COLO829 (cell line): ENCODE results near the gene C1QBP.
"Not testable (repeated sequence)": the region's sequence is repeated elsewhere in the genome, so short reads cannot be mapped to it uniquely, and the experiment has no call there.

Experiments used
- DNase-seq: peaks from one replicate; pipeline ENCODE4 v3.0.0; 2012; ENCODE audit warnings: low spot score

The C1QBP gene

GRCh38 chr17:5431949-5432556, 6.9 kb downstream of the C1QBP start:
- no peak for DNase-seq

DNA sequence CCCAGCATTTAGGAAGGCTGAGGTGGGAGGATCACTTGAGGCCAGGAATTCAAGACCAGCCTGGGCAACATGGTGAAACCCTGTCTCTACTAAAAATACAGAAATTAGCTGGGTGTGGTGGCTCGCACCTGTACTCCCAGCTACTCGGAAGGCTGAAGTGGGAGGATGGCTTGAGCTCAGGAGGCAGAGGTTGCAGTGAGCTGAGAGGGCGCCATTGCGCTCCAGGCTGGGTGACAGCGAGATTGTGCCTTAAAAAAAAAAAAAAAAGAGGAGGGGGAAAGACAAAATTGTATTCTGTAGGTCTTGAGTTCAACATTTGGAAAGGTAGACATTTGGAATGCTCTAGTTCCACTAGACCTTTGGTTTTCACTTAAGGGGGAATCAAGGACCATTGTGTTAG, 7.7 kb downstream of the C1QBP start:
- not testable (repeated sequence) for DNase-seq

DNA sequence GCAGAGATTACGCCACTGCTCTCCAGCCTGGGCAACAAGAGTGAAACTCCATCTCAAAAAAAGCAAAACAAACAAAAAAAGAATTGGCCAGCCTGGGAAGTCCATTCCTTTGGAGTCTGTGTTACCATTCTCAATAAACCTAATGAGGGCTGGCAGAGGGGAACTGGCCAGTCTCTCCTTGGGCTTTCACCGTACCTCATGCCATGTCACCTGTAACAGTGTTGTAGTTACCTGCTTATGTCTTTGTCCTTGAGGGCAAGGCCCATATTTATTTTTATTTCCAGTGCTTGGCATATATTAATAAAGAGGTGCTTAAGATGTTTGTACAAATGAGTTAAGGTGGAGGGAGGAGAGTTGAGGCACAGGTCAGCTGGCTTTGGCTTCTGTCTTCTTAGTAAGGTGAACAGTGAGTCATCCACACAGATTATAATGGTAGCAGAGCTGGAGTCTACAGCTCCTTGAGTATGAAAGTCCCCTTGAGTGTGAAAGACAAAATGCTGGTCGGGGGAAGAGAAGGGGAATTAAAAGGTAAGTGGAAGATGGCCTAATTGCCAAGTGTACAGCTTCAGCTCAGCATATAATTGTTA, 8.4 kb downstream of the C1QBP start:
- DNase-seq = no peak

DNA sequence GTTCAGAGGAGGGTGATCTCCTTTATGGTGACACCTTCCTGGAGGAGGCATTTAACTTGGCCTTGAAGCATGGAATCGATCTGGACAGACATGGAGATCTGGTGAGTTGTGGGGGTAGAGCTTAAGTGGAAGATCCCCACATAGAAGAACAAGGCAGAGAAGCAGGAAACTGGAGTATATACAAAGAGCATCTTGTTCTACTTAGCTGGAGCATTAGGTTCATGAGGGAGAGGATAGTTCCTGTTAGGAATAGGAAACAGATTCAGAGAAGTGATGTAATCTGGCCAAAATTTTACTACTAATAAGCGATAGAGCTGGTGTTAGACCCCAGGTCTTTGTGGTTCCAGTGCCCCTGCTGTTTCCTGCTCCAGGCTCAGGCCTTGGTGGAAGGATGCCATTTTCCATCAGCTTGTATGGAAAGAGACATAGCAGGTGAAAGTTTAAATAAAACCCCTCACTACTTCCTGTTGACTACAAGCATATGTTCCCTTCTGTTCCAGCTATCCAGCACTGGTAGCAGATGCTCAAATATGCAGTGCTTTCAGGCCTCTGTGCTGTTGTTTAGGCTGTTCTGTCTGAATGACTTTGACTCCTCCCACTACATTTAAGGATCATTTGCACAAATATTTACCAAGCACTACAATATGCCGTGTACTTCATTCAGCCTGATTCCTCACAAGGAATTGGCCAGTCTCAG, 9.6 kb downstream of the C1QBP start:
- DNase-seq = peak; percentile 30

DNA sequence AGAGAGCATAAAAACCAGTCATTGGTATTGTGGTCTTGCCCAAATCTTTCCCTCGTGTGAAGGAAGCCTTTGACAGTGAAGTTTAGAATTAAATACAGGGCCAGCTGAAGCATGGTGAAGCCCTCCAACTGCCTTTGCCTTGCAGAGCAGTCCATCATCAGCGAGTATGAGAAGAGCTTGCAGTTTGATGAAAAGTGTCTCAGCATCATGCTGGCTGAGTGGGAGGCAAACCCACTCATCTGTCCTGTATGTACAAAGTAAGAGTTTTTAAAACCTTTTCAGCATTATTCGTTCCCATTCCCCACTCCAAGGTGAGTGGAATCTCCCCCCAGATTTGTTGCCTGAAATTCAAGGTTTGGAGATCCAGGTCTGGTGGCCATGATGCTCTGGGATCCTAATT, 13.1 kb downstream of the C1QBP start:
- no peak for DNase-seq

DNA sequence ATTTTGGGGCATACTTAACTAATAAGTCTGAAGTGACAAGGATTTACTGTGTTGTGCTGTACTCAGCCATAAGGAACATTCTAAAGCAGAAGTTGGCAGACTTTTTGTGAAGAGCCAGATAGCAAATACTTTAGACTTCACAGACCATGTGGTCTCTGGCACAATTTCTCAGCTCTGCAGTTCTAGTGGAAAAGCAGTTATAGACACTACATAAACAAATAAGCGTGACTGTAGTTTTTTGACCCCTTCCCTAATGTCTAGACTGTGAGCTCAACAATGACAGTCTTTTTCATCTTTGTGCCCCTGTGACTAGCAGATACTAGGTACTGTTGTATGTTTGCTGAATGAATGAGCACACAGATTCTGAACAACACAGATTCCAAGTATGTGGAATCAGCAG, 14.0 kb downstream of the C1QBP start:
- DNase-seq = no peak

DNA sequence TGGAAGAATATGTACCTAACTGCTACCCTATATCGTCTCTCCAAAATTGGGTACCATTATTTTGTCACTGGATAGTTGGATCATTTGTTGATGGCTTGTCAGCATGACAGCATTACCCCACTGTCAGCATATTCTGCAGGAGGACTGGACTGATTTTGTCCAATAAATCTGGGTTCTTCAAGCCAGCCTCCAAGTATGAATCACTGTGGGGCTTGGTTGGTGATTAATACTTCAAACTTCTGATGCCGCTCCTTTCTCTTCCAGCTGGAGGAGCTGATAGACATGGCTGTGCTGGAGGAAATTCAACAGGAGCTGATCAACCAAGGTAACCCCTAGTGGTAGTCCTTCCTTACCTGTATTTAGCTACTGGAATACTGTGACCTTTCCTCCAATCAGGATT, 16.4 kb downstream of the C1QBP start:
- DNase-seq = no peak

DNA sequence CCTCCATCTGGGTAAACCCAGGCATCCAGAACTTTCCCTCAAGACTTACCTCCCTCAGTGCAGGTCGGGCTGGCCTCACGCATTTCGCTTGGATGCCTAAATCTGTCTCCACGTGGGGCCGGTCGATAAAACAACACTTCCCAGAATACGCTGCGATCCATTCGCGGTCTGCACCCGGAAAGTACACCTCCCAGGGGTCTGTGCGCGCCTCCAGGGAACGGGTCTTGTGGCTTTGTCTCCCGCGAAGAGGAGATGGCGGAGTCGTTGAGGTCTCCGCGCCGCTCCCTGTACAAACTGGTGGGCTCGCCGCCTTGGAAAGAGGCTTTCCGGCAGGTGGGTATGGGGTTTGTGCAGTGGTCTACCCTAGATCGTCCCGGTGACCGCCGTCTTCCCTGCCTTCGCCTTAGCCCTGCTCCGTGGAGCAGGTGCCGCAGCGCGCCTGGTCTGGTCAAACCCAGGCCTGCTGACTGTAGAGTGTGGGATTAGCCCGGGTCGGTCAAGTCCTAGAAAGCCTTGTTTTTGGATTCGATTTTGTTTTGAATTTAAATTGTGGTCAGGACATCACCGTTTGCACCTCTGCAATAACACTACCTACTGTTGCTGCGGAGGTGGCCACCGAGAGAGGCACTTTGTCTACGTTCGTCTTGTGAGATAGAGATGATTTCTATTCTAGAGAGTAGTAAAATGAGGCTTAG, 18.8 kb downstream of the C1QBP start, which contains the start of gene RPAIN:
Gene RPAIN (plus strand): TSS at position 224 of the 695 bp plus-strand sequence. CDS start 29 bp downstream, at position 253.
- peak; percentile 83 for DNase-seq

DNA sequence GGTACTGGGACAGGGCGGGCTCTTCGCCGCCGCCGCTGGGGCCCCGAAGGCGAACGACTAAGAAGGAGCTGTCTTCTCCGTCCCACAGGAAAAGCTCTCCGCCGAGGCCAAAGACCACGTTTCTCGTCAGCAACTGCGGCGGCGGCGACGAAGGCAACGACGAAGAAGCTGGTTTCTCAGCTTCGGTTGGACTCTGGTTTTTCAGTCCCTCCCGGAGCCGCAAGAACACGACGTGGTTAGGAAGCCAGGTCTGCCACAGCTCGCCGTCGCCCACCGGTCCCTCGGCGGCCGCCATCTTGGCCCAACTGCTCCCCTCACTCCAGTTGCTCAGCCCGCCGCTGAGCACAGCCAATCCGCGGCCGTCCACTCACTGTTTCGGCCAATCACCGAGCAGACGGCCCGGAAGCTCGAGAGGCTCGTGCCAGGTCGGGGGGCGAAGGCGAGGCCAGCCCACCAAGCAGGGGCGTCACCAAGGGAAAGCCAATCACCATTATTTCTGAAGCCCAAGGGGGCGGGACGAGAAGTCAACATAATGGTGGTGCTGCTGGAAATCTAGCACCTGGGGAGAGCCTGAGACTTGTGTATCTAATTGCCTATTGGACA, 19.5 kb downstream of the C1QBP start, which contains the start of gene NUP88:
Gene NUP88 (minus strand): TSS at position 307 of the 603 bp plus-strand sequence. CDS start 12 bp downstream, at position 295.
- DNase-seq = peak; percentile 95

DNA sequence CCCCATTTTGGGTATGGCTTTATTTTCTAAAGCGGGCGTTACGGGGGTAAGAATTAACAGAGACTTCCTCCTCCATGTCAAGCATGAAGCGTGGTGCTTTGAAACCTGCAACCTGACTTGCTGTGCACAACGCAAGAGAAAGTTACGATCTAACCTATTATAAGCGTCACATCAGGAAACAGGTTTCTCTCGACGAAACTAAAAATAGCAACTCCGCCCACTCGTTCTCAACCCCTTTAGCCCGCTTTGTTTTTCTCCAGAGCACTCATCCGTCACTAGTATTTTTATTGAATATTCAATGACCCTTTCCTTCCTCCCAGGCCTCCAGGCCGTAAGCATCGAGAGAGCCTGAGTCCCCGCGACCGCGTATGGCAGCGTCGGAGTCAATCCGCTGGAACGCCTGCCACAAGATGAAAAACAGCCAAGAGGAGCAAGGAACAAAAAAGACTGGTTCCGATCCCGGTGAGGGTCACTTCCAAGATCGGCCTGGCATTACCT, 20.0 kb downstream of the C1QBP start:
- no peak for DNase-seq

DNA sequence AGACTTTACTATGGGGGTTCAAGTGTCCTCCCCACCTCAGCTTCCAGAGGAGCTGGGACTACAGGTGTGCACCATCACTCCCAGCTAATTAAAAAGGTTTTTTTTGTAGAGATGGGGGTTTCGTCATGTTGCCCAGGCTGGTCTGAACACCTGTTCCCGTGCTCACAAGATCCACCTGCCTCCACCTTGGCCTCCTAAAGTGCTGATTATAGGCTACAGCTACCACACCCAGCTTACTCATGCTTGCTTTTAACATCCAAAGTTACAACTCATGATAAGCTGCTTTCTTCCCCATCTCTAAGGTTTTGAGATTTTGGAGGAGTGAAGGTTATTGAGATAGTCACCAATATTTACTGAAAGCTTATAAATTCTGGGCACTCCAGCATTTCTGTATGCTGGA, 22.1 kb downstream of the C1QBP start:
- no peak for DNase-seq

DNA sequence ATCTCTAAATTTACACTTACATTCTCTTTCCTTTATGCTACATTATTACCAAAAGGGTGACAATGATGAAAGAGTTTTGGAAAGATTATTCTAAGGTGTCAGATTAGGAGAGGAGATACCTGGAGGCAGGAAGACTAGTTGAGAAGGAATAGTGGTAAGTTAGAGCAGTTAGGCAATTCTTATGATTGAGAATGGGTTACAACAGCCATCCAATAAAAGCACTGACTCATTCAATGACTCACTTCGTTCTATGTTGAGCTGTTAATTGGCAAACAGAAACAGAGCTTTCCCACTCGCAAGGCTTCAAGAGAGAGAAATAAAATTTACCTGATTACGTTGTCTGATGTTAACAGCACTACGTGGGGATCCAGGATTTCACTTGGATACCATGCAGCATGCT, 25.3 kb downstream of the C1QBP start:
- no peak for DNase-seq

- DNase-seq = no peak
Measured at GRCh38 chr17:5410594-5411272, 28.2 kb downstream of the C1QBP start.

GRCh38 chr17:5408186-5408585, 30.8 kb downstream of the C1QBP start:
- DNase-seq = no peak

DNA sequence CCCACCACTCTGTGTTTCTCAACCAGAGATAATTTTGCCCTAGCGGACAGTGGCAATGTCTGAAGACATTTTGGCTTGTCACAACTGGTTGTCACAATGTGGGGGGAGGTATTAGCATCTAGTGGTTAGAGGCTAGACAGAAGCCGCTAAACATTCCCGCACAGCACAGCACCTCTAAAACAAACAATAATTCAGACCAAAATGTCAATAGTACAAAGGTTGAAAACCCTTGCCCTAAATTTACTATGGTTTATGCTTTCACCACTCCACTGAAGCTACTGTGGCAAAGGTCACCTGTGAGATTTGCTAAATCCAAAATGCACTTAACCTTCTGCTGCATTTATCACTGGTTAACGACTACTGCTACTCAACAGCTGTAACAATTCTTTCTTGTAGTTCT, 33.6 kb downstream of the C1QBP start:
- DNase-seq = no peak

DNA sequence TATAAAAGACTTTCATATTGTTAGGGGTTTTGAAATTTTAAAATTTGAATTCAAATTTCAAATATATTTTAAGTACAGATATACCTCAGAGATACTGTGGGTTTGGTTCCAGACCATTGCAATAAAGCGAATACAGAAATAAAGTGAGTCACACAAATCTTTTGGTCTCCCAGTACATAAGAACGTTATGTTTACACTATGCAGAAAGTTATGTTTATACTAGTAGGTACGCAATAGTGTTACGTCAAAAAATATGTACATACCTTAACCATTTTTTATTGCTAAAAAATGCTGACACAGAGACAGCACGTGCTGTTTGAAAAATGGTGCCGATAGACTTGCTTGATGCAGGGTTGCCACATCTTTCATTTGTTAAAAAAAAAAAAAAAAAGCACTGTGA, 39.2 kb downstream of the C1QBP start:
- DNase-seq = no peak

DNA sequence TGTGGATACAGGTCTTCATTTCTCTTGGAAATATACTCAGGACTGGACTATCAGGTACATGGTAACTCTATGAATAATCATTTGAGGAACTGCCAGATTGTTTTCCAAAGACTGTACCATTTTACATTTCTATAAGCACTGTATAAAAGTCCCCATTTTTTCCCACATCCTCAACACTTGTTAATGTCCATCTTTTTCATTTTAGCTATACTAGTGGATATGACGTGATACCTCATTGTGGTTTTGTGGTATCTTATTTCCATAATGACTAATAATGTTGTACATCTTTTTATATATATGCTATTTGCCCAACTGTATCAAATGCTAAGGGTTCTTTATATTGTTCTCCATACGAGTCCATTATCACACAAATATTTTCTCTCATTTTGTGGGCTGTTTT, 42.3 kb downstream of the C1QBP start:
- DNase-seq = no peak

- DNase-seq = no peak
Measured at GRCh38 chr17:5391678-5392077, 47.3 kb downstream of the C1QBP start.
